ENCODE data around the gene DGKE.

GRCh38 chr17:56812901-56813388 is 21.0 kb upstream of the DGKE start:
- TF ChIP-seq CTCF (IDR thresholded peaks at IDR 0.05) (no peak), REST (IDR thresholded peaks at IDR 0.05; ENCODE audit: insufficient read depth in 1 of 2, low read depth in 2 of 2, low read length in 1 of 2) (no peak), POLR2AphosphoS5 (IDR thresholded peaks at IDR 0.05; ENCODE audit: low read depth, low read length) (no peak), TCF7L2 (IDR thresholded peaks at IDR 0.05; ENCODE audit: low read depth, low read length) (no peak)
